ENCODE results near the gene PLEKHA7.

PLEKHA7 gene

GRCh38 chr11:16809886-16810668 lies 204.1 kb downstream of the PLEKHA7 start:
- DNase-seq (ENCODE audit: low read depth): peak; percentile 83

- DNase-seq (ENCODE audit: low read depth): no peak
These were observed 206.9 kb downstream of the PLEKHA7 start for GRCh38 chr11:16807306-16807705.

GRCh38 chr11:16806791-16807190 lies 207.4 kb downstream of the PLEKHA7 start:
- DNase-seq (ENCODE audit: low read depth): peak; percentile 84

- peak; percentile 74 for DNase-seq (ENCODE audit: low read depth)
These were observed 208.3 kb downstream of the PLEKHA7 start for GRCh38 chr11:16805938-16806337.

GRCh38 chr11:16804104-16804947 lies 209.9 kb downstream of the PLEKHA7 start:
- DNase-seq (ENCODE audit: low read depth): peak; percentile 87

DNA sequence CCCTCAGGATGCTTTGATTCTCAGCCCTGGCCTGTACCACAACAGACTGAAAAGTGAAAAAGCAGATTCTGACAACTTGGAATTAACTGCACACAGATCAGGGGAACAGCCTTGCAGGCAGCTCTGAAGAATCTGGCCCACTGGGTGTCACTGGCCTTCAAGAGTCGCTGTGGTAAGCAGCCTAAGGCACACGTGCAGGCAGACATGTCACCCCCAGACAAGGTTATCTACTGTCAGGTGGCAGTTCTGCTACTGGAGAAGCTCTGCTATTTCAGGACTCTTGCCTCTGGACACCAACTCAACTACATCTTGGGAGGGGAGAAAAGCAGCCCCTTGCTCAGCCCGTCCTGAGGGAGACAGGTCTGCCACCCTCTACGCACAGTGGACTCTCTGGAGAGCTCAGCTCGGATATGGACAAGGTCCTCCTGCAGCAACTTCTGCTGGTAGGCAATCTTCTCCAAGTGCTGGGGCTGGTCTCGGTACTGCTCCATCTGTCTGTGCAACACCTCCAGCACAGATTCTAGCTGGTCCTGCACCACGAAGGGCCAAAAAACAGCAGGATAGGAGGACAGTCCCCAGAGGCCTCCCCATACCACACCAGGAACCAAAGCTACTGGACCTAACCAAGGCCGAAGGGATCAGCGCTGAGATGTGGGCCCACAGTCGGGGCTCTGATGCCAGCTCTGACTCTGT lies 212.8 kb downstream of the PLEKHA7 start:
- DNase-seq (ENCODE audit: low read depth): no peak

DNA sequence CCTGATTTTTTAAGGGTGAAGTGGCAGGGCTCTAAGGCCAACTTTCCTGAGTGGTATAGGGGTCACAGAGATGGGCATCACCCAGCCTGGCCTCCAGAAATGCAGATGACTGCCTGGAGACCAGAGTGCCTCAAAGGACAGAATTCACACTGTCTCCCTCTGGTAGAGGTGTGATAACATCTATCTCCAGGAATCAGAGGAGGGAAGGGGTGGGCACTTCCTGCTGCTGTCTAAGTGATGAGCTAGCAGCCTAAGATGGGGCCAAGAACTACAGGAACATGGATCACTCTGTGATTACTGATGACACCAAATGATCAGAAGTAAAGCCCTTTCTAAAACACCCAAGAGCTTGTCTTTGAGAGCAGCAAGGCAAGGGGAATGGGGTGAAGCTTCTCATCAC lies 213.8 kb downstream of the PLEKHA7 start:
- DNase-seq (ENCODE audit: low read depth): no peak

GRCh38 chr11:16799890-16800289 lies 214.3 kb downstream of the PLEKHA7 start:
- no peak for DNase-seq (ENCODE audit: low read depth)

GRCh38 chr11:16799221-16799620 lies 215.0 kb downstream of the PLEKHA7 start:
- DNase-seq (ENCODE audit: low read depth): no peak

GRCh38 chr11:16797776-16798175 lies 216.4 kb downstream of the PLEKHA7 start:
- no peak for DNase-seq (ENCODE audit: low read depth)

GRCh38 chr11:16796311-16796710 lies 217.9 kb downstream of the PLEKHA7 start:
- DNase-seq (ENCODE audit: low read depth): no peak

GRCh38 chr11:16795146-16795545 lies 219.1 kb downstream of the PLEKHA7 start:
- no peak for DNase-seq (ENCODE audit: low read depth)

GRCh38 chr11:16794047-16794818 lies 220.0 kb downstream of the PLEKHA7 start:
- no peak for DNase-seq (ENCODE audit: low read depth)

- no peak for DNase-seq (ENCODE audit: low read depth)
These were observed 220.7 kb downstream of the PLEKHA7 start for GRCh38 chr11:16793511-16793910.

- no peak for DNase-seq (ENCODE audit: low read depth)
These were observed 221.2 kb downstream of the PLEKHA7 start for GRCh38 chr11:16793009-16793408.

- no peak for DNase-seq (ENCODE audit: low read depth)
These were observed 221.8 kb downstream of the PLEKHA7 start for GRCh38 chr11:16792426-16792825.

- peak; percentile 91 for DNase-seq (ENCODE audit: low read depth)
These were observed 222.8 kb downstream of the PLEKHA7 start for GRCh38 chr11:16791191-16791961.

GRCh38 chr11:16790486-16791190 lies 223.6 kb downstream of the PLEKHA7 start:
- no peak for DNase-seq (ENCODE audit: low read depth)

DNA sequence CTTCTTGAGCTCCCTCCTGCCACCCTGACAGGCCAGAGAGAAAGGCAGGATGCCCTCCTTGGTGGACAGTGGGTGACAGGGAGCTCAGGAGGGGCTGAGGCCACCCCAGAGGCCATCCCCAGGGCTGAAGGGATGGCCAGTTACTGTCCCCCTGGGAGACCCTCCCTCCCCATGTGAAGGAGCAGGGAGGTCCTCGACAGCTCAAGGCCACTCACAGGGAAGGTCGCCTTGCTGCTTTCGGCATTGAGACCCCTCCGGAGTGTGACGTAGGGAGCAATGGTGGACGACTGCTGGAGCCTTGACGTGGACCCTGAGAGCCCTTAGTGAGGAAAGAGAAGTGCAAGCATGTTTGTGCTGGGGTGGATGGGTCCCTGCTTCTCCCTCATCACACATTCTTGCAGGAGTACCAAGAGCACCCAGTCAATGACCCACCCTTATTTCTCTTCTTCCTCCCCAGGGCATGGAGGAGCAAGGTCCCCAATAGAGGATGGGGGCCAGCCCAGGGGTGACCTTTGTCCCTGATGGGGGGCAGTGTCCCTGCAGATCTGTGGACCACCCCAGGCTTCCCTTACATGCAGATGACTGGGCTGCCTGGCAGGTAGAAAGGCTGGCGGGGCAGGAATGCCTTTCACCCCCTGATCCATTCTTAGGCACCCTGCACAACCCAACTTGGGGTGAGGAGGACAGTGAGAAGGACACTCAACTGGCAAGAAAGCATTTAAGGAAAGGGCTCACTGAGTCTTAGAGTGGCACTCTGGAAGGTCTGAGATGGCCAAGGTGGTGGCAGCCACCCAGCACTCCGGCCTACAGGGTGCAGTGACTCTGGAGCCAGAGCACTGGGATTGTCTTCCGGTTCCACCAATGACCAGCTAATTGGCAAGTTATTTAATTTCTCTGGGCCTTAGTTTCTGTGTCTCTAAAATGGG lies 224.4 kb downstream of the PLEKHA7 start:
- no peak for DNase-seq (ENCODE audit: low read depth)
